Measurements from ENCODE around the gene DNAI1.

GRCh38 chr9:34563262-34563661, 104.7 kb downstream of the DNAI1 start:
- TF ChIP-seq ZBTB33 (IDR thresholded peaks at IDR 0.05; ENCODE audit: borderline replicate concordance, low read depth) (no peak), TAF1 (IDR thresholded peaks at IDR 0.05; ENCODE audit: borderline replicate concordance, low read depth, low read length) (no peak), RCOR1 (IDR thresholded peaks at IDR 0.05; ENCODE audit: low read length) (no peak), CTCF (IDR thresholded peaks at IDR 0.05) (no peak), RAD21 (IDR thresholded peaks at IDR 0.05; ENCODE audit: low read length) (no peak), PBX3 (IDR thresholded peaks at IDR 0.05) (no peak)
